ENCODE measurements around the gene ELMO1. TPM values are rescaled to one million over a fixed set of nuclear protein-coding genes. Genes with fewer than 3 reads are reported as not detected.

ELMO1 gene
- total and polyA plus RNA-seq, 10 of the 15 experiments (the other 5 are each of a cell fraction or from before 2014, with no cell fraction given), result 22.6 to 85.9 (median 56.6) TPM

DNA sequence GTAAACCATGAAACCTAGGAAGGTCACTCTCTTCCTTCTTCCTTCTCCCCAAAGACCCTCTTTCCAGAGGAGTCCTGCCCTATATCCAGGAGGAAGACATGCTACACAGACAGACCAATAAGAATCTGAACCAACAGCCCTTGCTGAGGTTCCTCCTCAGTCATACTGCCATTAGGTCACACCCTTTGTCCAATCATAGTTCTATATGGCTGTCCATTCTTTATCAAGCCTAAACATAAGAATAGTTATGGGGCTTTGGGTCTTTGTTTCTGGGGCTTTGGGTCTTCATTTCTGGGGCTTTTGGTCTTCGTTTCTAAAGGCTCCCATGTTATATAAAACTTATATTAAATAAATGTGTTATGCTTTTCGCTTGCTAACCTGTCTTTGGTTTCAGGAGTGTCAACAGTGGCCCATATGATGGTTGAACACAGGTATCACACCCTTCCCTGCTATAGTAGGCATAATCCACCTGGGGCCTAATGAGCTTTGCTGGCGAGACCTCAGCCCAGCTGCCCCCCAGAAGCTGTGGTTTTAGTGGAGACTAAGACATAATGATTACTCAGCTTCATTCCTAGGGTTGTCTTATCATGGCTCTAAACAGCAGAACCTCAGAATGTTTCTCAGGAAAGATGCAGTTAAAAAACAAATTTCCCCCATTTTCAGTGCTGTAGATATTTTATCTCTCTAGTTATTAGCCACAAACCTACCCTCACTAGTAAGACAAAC is 91.6 kb downstream of the ELMO1 start:
- H3K27me3 ChIP-seq (replicated peaks in 1 of 2; ENCODE audit: control insufficient read depth in 2 of 2, insufficient read depth in 2 of 2, low read length in 1 of 2), result no peaks in the 10 kb centered on the region
- POLR2A ChIA-PET, result no interaction called here
- H3K79me2 ChIP-seq (ENCODE audit: control insufficient read depth, insufficient read depth, low read length), result no peaks in the 10 kb centered on the region
- FAIRE-seq, result no peak
- no peak for ATAC-seq
- CTCF ChIA-PET, result interaction anchor here (0.9 to 1.3 kb wide), 2 partner anchors 72 to 147 kb away, joined by 3 read pairs; no protein-coding TSS in a partner anchor
- no peak for DNase-seq (ENCODE audit: low read depth, low spot score)
- 38% methylated on average over 3 of the region's 3 CpGs for WGBS (ENCODE audit: insufficient coverage, insufficient replicate concordance, low lambda C conversion rate, missing lambda C conversion rate)
- H3K4me1 ChIP-seq (ENCODE audit: control insufficient read depth, insufficient read depth, low read length), result peaks cover 4% of the 10 kb centered on the region
- no peaks in the 10 kb centered on the region for H3K36me3 ChIP-seq (ENCODE audit: control insufficient read depth in 2 of 2, insufficient read depth in 2 of 2, low read length in 1 of 2)
- no TSS peak for BruUV-seq (replicated peaks)
- H2AFZ ChIP-seq (ENCODE audit: control insufficient read depth, low read depth, low read length), result no peak overlapping the region
- TF ChIP-seq GATAD2B (conservative IDR thresholded peaks at IDR 0.05; ENCODE audit: low read depth), result no peak
- TF ChIP-seq, protein P1, sequence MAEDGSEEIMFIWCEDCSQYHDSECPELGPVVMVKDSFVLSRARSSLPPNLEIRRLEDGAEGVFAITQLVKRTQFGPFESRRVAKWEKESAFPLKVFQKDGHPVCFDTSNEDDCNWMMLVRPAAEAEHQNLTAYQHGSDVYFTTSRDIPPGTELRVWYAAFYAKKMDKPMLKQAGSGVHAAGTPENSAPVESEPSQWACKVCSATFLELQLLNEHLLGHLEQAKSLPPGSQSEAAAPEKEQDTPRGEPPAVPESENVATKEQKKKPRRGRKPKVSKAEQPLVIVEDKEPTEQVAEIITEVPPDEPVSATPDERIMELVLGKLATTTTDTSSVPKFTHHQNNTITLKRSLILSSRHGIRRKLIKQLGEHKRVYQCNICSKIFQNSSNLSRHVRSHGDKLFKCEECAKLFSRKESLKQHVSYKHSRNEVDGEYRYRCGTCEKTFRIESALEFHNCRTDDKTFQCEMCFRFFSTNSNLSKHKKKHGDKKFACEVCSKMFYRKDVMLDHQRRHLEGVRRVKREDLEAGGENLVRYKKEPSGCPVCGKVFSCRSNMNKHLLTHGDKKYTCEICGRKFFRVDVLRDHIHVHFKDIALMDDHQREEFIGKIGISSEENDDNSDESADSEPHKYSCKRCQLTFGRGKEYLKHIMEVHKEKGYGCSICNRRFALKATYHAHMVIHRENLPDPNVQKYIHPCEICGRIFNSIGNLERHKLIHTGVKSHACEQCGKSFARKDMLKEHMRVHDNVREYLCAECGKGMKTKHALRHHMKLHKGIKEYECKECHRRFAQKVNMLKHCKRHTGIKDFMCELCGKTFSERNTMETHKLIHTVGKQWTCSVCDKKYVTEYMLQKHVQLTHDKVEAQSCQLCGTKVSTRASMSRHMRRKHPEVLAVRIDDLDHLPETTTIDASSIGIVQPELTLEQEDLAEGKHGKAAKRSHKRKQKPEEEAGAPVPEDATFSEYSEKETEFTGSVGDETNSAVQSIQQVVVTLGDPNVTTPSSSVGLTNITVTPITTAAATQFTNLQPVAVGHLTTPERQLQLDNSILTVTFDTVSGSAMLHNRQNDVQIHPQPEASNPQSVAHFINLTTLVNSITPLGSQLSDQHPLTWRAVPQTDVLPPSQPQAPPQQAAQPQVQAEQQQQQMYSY (CRISPR knock-in tag; IDR thresholded peaks at IDR 0.05), result no peak
- TF ChIP-seq HDAC2 (IDR thresholded peaks at IDR 0.05), result no peak
- no peak for TF ChIP-seq NFYA (IDR thresholded peaks at IDR 0.05; ENCODE audit: borderline replicate concordance, low read depth, low read length)
- no peaks in the 10 kb centered on the region for H3K9me3 ChIP-seq (replicated peaks; ENCODE audit: control insufficient read depth, insufficient read depth, low read length)
- intact Hi-C loops (cut with micrococcal nuclease; ENCODE audit: unreplicated experiment), result loop anchor here (10.0 kb wide), 1 partner anchor 378 kb away; no protein-coding TSS in a partner anchor
- in situ Hi-C loops (cut with MboI), result loop anchor here (10.0 kb wide), 1 partner anchor 122 kb away; no protein-coding TSS in a partner anchor
- no peak overlapping the region for H3K27ac ChIP-seq (ENCODE audit: control insufficient read depth, insufficient read depth)
- SMC1A ChIA-PET (ENCODE audit: uncharacterized antibody, unreplicated experiment), result interaction anchor here (0.7 kb wide), 1 partner anchor 73 kb away, joined by 3 read pairs; no protein-coding TSS in a partner anchor
- H3K9ac ChIP-seq (ENCODE audit: control insufficient read depth, insufficient read depth, low read length), result no peak overlapping the region
- no peak overlapping the region for H3K4me2 ChIP-seq (ENCODE audit: control insufficient read depth, insufficient read depth)
- H3K4me3 ChIP-seq, result no peak overlapping the region
- H4K20me1 ChIP-seq (ENCODE audit: control insufficient read depth, insufficient read depth), result no peaks in the 10 kb centered on the region
- RAD21 ChIA-PET (ENCODE audit: unreplicated experiment), result interaction anchor here (0.7 kb wide), 1 partner anchor 475 kb away, joined by 3 read pairs; no protein-coding TSS in a partner anchor

Measured in GM12878 (cell line).